Breast epithelium (tissue), 3 donors: ENCODE results near the gene SMARCD3.

ENCODE experiments used
- POLR2A ChIP-seq: fragments of 450-650 bp; IDR thresholded peaks from one replicate; pipeline ENCODE4 v1.6.1; 2016; ENCODE audit warnings: antibody characterized with exemption, mild to moderate bottlenecking, moderate library complexity
- POLR2AphosphoS5 ChIP-seq, 3 donors: sonication (generic); formaldehyde crosslinking; IDR thresholded peaks; one replicate each; pipeline ENCODE4 v1.6.1; 2017; ENCODE audit warnings: antibody characterized with exemption in 3 of 3
- TF ChIP-seq, protein P1 (sequence below), 3 donors: fragments of 450-650 bp; IDR thresholded peaks; one replicate each; pipeline ENCODE4 v1.5.1; 2016 to 2017; ENCODE audit warnings: antibody characterized with exemption in 3 of 3, mild to moderate bottlenecking in 3 of 3, moderate library complexity in 3 of 3

GRCh38 chr7:151246851-151247580, 1.5 kb downstream of the SMARCD3 start:
- TF ChIP-seq, protein P1, sequence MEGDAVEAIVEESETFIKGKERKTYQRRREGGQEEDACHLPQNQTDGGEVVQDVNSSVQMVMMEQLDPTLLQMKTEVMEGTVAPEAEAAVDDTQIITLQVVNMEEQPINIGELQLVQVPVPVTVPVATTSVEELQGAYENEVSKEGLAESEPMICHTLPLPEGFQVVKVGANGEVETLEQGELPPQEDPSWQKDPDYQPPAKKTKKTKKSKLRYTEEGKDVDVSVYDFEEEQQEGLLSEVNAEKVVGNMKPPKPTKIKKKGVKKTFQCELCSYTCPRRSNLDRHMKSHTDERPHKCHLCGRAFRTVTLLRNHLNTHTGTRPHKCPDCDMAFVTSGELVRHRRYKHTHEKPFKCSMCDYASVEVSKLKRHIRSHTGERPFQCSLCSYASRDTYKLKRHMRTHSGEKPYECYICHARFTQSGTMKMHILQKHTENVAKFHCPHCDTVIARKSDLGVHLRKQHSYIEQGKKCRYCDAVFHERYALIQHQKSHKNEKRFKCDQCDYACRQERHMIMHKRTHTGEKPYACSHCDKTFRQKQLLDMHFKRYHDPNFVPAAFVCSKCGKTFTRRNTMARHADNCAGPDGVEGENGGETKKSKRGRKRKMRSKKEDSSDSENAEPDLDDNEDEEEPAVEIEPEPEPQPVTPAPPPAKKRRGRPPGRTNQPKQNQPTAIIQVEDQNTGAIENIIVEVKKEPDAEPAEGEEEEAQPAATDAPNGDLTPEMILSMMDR (IDR thresholded peaks at IDR 0.05), result no peak
- no peak for TF ChIP-seq POLR2A
- no peak for TF ChIP-seq POLR2AphosphoS5 (IDR thresholded peaks at IDR 0.05)
